NCI-H2196 (cell line): ENCODE data around the gene POC1A.
"Not testable (repeated sequence)": the region's sequence is repeated elsewhere in the genome, so short reads cannot be mapped to it uniquely, and the experiment has no call there.

Experiments
- DNase-seq: peaks from one replicate; lab custom pipeline; 2025; ENCODE audit not compliant: unreplicated experiment; lab: John Stamatoyannopoulos, UW

The POC1A gene

GRCh38 chr3:52184690-52185089 is 30.5 kb upstream of the POC1A start:
- no peak for DNase-seq

- DNase-seq = no peak
Observed at GRCh38 chr3:52183786-52184445, 29.7 kb upstream of the POC1A start.

DNA sequence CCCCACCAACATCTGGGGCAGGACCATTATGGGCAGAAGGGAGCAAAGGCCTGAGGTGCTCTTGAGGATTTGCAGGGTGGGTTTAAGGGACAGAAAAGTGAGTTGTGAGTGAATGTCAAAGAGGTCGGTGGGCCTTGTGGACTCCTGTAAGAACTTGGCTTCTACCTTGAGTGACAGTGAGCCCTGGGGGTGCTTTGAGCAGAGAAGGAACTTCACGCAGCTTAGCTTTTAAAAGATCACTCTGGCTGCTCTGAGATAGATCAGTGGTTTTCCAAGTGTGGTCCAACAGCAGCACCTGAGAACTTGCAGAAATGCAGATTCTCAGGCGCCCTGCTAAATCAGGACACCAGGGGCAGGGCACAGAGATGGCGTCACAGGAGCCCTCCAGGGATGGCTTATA is 28.5 kb upstream of the POC1A start:
- DNase-seq = no peak

DNA sequence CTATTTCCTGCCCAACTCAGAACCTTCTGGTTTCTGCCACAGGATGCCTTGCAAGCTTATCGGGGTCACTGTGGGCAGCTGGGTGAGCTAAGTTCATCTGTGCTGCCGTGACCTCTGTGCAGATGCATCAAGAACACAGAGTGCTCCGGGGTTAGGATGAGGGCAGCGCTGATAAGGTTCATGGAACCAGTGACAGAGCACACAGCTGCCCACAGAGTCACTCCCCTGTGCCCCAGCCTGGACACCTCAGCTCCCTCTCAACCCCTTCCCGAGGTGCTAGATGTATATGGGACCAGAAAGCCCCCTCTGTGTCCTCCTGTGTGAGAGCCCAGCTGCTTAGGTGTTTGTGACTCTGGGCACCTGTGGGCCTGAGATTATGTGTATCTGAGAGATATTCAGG is 28.0 kb upstream of the POC1A start:
- DNase-seq = no peak

GRCh38 chr3:52181543-52181942 is 27.3 kb upstream of the POC1A start:
- no peak for DNase-seq

DNA sequence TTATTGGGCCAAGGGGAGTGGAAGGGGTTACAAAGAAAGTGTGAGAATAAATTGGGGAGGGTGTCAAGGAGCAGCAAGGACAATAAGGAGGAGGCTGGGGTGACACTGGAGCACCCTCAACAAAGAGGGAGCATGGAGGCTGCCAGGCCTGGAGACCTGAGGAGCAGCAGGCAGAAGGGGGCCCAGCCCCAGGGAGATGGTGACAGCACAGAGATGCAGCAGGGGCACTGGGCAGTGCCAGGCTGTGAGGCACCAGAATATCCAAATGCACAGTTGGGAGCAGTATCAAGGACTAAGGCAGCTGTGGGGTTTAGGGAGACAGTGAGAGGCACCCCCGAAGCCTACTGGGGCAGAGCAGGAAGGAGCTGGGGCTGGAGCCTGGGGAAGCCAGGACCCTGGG is 24.3 kb upstream of the POC1A start:
- no peak for DNase-seq

DNA sequence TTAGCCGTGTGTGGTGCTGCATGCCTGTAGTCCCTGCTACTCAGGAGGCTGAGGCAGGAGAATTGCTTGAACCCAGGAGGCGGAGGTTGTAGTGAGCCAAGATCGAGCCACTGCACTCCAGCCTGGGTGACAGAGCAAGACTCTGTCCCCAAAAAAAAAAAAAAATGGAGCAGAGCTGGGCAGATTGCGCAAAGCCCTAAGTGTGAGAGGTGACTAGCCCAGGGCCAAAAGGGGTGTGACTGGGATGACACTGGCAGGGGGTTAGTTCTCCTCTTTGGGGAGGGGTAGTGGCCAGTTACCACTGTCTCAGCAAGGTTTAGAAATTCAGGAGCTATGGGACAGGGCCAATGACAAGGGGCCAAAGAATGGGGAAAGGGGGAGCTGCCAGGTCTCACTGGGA is 23.9 kb upstream of the POC1A start:
- not testable (repeated sequence) for DNase-seq

GRCh38 chr3:52177701-52178042 is 23.4 kb upstream of the POC1A start:
- DNase-seq = no peak

DNA sequence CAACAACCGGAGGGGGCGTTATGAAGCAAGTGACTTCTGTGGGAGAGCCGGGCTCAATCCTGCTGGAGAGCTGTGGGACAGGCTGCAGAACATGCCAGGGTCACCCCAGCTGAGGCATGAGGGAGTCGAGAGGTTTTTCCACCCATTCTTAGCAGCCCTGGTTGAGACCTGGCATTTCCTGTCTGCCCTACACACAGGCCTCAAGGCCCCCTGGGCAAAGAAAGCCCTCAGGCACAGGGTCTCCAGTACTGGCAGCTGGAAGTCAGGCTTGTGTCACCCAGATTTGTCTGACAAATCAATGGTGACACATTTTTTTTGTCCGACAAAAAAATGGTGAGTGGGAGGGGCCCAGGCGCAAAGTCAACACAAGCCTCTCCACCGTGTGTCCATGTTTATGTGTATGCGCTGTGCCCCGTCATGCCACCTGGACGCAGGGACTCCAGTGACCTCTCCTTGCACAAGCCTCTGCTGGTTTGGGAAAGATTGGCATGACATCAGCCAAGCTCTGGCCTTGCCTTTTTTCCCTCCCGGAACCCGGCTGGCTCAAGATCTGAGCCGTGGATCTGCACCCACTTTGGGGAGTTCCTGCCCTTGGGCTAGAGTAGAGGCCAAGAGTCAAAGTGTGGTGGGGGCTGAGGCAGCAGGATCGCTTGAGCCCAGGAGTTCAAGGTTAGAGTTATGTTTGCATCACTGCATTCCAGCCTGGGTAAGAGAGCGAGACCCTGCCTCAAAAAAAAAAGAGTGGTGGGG is 22.9 kb upstream of the POC1A start:
- DNase-seq = no peak

DNA sequence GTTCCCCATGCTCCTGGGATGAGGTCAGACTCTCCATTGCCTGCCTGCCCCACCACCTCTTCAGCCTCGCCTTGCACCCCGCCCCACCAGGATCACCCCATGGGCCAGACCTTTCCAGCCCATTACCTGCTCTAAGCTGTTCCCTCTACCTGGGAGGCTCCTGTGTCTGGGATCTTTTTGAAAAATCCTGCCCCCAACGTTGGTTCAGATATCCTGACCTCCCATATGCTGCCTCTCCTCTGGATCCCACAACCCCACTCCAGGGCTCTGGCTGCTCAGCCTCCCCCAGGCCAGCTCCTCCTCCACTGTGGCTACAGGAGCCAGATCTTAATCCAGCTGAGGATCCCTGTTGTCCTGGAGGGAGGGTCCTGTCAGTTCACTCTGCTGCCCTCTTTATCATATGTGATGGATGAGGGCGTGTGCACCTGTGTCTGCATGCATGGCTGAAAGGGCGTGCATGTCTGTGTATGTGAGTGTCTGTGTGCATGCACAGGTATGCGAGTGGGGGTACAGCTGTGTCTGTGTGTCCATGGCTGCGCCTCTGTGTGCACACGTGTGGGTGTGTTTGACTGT is 22.0 kb upstream of the POC1A start:
- no peak for DNase-seq

GRCh38 chr3:52175416-52176179 is 21.4 kb upstream of the POC1A start:
- DNase-seq = no peak

DNA sequence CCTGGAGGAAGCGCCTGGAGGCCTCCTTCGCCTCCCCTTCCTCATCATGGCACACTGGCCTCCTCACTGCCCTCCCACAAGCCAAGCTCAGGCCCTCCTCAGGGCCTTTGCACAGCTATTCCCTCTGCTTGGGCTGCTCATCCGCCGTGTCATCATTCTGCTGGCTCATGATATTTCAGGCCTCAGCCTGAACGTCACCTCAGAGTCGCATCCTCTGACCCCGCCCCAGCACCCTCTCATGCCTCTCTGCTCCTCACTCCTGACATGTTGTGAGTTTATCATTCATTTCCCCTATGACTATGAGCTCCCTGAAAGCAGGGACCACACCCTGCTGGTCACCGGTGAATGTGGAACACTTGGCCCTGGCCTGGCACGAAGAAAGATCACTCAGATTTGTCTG is 20.7 kb upstream of the POC1A start:
- no peak for DNase-seq

GRCh38 chr3:52173101-52173500 is 18.9 kb upstream of the POC1A start:
- no peak for DNase-seq

GRCh38 chr3:52172262-52172757 is 18.1 kb upstream of the POC1A start:
- DNase-seq = no peak

DNA sequence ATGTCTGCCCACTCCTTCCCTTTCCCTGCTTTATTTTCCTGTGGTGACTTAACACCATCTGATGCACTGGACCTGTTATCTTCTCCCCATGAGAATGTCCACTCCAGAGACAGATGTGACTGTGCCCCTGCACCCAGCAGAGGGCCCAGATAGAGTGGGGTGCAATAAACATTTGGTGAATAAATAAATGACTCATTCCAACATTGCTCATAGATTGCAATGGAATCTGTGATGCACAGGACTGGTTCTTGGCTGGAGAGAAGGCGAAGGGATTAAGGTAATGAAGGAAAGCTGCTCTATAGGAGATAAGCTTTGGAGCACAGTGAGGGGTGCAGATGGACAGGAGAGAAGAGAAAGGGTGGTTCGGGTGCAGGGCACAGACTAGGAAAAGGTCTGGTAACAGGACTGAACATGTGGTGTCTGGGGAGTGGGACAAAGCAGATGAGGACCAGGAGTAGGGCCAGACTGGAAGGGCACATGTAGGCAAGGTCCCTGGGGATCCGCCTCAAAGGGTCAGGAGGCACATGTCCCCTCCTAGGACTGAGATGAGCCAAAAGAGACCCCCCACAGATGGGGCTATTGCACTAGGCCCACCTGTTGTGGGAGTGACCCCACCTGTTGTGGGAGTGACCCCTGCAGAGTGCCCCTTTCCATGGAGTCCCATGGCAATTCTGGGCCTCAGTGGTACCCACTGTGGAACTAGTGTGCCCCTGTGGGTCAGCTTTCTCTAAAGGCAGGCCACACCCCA is 17.5 kb upstream of the POC1A start:
- DNase-seq = no peak

DNA sequence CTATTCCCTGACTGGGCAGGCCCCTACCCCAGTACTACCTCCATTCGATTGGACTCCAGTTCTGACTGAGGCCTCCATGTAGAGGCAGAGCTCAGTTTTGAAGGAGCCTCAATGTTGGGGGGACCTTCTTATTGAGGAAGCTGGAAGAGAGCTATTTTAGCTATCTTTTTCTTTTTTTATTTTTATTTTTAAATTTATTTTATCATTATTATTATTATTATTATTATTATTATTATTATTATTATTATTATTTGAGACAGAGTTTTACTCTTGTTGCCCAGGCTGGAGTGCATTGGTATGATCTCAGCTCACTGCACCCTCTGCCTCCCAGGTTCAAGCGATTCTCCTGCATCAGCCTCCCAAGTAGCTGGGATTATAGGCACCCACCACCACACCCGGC is 16.0 kb upstream of the POC1A start:
- not testable (repeated sequence) for DNase-seq

- DNase-seq = no peak
Observed at GRCh38 chr3:52167240-52167639, 13.0 kb upstream of the POC1A start.

DNA sequence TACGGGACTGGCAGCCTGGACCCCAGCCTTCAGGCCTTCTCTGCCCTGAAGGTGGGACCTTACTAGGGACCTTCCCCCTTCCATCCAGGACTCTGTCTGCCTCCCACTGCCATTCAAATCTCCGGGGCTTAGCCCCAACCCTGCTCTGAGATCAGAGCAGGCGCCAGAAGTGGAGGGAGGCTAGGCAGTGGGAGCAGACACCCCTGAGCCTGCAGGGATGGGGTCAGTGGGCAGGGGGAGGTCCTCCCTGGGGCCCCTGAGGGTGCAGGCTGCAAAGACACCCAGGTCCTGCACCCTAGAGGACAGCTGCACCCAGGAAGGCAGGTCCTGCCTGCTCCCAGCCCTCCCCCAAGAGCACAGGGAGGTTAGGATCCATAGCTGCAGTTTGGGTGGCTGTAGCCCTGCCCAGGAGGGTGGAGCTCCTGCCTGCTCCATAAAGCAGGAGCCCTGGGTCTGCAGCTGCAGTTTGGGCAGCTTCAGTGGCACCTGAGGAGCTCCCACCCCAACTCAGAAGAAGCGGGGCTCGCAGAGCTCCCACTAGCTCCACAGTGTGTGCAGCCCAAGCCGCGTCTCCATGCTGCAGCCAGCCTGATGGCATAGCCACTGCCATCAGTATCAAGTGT is 8.1 kb upstream of the POC1A start:
- DNase-seq = no peak

DNA sequence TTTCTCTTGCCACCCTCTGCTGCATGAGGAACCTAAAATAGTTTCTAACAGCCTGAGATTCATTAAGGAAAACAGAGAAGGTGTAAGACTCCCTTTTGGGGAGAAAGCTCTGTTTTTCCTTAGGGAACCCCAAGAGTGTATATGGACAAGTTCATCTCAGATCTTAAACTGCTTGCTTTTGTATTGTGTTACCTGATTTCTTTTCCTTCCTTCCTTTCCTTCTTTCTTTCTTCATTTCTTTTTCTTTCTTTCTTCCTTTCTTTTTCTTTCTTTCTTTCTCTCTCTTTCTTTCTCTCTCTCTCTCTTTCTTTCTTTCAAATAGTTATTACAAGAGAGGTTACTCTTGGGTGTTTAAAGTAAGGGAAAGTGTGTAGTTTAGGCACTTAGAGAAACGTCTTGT is 5.3 kb upstream of the POC1A start:
- no peak for DNase-seq

DNA sequence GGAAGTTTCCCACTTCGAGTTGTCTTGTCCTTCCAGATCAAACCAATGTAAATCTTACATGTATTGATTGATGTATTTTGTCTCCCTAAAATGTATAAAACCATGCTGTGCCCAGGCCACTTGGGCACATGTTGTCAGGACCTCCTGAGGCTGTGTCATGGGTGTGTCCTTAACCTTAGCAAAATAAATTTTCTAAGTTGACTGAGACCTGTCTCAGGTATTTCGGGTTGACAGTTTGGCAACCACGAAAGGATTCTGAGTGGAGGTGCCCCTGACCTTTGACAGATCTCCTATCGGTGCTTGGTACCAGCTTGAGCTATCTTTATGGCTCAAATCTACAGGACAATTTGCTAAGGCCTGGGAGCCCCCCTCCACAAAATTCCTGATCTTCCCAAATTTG is 1.7 kb upstream of the POC1A start:
- no peak for DNase-seq
